ENCODE measurements around the gene EFCAB14. TPM values are rescaled to one million over a fixed set of nuclear protein-coding genes. Genes with fewer than 3 reads are reported as not detected.
"Not testable (repeated sequence)": the region's sequence is repeated elsewhere in the genome, so short reads cannot be mapped to it uniquely, and the experiment has no call there.

Gene EFCAB14
- total RNA-seq, 1 donor from 2014 or later: 44.7 TPM

DNA sequence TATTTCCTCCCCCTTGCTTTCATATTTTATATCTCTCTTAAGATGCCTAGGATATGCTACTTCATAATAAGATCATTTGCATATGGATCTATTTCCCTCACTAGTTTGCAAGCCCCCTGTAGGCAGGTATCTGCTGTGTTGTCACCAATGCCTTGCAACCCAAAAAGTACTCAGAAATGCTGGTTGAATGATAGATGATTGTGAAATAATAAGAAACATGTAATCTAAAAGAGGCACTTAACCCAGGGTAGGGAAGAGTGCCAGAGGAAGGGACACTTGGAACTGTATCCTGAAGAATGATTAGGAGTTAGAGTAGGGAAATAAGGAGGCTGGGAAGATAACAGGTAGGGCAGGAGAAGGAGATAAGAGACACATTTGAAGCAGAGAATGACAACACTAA is 63.1 kb downstream of the EFCAB14 start:
- no peaks in the 10 kb centered on the region for H3K79me2 ChIP-seq (ENCODE audit: low read depth)
- TF ChIP-seq, protein P1, sequence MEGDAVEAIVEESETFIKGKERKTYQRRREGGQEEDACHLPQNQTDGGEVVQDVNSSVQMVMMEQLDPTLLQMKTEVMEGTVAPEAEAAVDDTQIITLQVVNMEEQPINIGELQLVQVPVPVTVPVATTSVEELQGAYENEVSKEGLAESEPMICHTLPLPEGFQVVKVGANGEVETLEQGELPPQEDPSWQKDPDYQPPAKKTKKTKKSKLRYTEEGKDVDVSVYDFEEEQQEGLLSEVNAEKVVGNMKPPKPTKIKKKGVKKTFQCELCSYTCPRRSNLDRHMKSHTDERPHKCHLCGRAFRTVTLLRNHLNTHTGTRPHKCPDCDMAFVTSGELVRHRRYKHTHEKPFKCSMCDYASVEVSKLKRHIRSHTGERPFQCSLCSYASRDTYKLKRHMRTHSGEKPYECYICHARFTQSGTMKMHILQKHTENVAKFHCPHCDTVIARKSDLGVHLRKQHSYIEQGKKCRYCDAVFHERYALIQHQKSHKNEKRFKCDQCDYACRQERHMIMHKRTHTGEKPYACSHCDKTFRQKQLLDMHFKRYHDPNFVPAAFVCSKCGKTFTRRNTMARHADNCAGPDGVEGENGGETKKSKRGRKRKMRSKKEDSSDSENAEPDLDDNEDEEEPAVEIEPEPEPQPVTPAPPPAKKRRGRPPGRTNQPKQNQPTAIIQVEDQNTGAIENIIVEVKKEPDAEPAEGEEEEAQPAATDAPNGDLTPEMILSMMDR (IDR thresholded peaks at IDR 0.05): no peak
- TF ChIP-seq EZH2 (IDR thresholded peaks at IDR 0.05) (no peak), EZH2phosphoT487 (IDR thresholded peaks at IDR 0.05) (no peak)
- DNase-seq (ENCODE audit: low spot score): no peak
- H2AFZ ChIP-seq (replicated peaks): no peak overlapping the region
- no peaks in the 10 kb centered on the region for H3K27me3 ChIP-seq
- H4K20me1 ChIP-seq (ENCODE audit: low read depth): no peaks in the 10 kb centered on the region
- Mint-ChIP-seq H3K4me3 (no peak overlapping the region), H3K4me1 (no peaks in the 10 kb centered on the region), H3K27ac (no peak overlapping the region), H3K36me3 (peaks cover 32% of the 10 kb centered on the region), H3K27me3 (ENCODE audit: insufficient read depth, low read depth) (no peaks in the 10 kb centered on the region), H3K9me3 (no peaks in the 10 kb centered on the region)
- peaks cover 12% of the 10 kb centered on the region for H3K36me3 ChIP-seq
- H3K9me3 ChIP-seq (ENCODE audit: low read depth): no peaks in the 10 kb centered on the region
- no peak overlapping the region for H3K4me2 ChIP-seq
- H3F3A ChIP-seq (ENCODE audit: low read depth): no peaks in the 10 kb centered on the region
- H3K4me1 ChIP-seq: no peaks in the 10 kb centered on the region
- no peak overlapping the region for H3K4me3 ChIP-seq
- H3K9ac ChIP-seq: no peak overlapping the region
- H3K27ac ChIP-seq: no peak overlapping the region

GRCh38 chr1:46654698-46655097 is 64.2 kb downstream of the EFCAB14 start:
- DNase-seq (ENCODE audit: low spot score); H3K27ac ChIP-seq; H3F3A ChIP-seq (ENCODE audit: low read depth); H3K27me3 ChIP-seq; H3K79me2 ChIP-seq (ENCODE audit: low read depth); H3K4me3 ChIP-seq; H3K4me3 Mint-ChIP-seq; H2AFZ ChIP-seq (replicated peaks); H3K27me3 Mint-ChIP-seq (ENCODE audit: insufficient read depth, low read depth); H4K20me1 ChIP-seq (ENCODE audit: low read depth); H3K4me1 ChIP-seq; H3K9ac ChIP-seq; H3K27ac Mint-ChIP-seq; H3K9me3 ChIP-seq (ENCODE audit: low read depth); H3K4me2 ChIP-seq; H3K4me1 Mint-ChIP-seq: not testable (repeated sequence)
- peaks cover 21% of the 10 kb centered on the region for H3K36me3 ChIP-seq
- Mint-ChIP-seq H3K36me3 (peaks cover 41% of the 10 kb centered on the region), H3K9me3 (peaks cover 10% of the 10 kb centered on the region)

- Histone ChIP-seq H3K36me3 (peaks cover 27% of the 10 kb centered on the region), H3K27me3 (no peaks in the 10 kb centered on the region), H2AFZ (replicated peaks) (no peak overlapping the region), H3K9ac (no peak overlapping the region), H4K20me1 (ENCODE audit: low read depth) (no peaks in the 10 kb centered on the region), H3K4me2 (no peak overlapping the region), H3F3A (ENCODE audit: low read depth) (no peaks in the 10 kb centered on the region), H3K4me3 (no peak overlapping the region), H3K4me1 (no peaks in the 10 kb centered on the region), H3K27ac (no peak overlapping the region), H3K9me3 (ENCODE audit: low read depth) (no peaks in the 10 kb centered on the region), H3K79me2 (ENCODE audit: low read depth) (no peaks in the 10 kb centered on the region)
- no peak for DNase-seq (ENCODE audit: low spot score)
- H3K27ac Mint-ChIP-seq: no peak overlapping the region
- peaks cover 17% of the 10 kb centered on the region for H3K9me3 Mint-ChIP-seq
- TF ChIP-seq EZH2 (IDR thresholded peaks at IDR 0.05) (no peak), EZH2phosphoT487 (IDR thresholded peaks at IDR 0.05) (no peak)
- TF ChIP-seq, protein P1 (IDR thresholded peaks at IDR 0.05): no peak
- H3K36me3 Mint-ChIP-seq: peaks cover 42% of the 10 kb centered on the region
- H3K4me3 Mint-ChIP-seq: no peak overlapping the region
- no peaks in the 10 kb centered on the region for H3K27me3 Mint-ChIP-seq (ENCODE audit: insufficient read depth, low read depth)
- no peaks in the 10 kb centered on the region for H3K4me1 Mint-ChIP-seq
Observed at GRCh38 chr1:46654012-46654411, 64.9 kb downstream of the EFCAB14 start.

- Histone ChIP-seq H3K4me3 (no peak overlapping the region), H3K79me2 (ENCODE audit: low read depth) (no peaks in the 10 kb centered on the region), H3K4me1 (no peaks in the 10 kb centered on the region), H3K27ac (no peak overlapping the region), H3K4me2 (no peak overlapping the region), H3K36me3 (peaks cover 25% of the 10 kb centered on the region), H3K27me3 (no peaks in the 10 kb centered on the region), H4K20me1 (ENCODE audit: low read depth) (no peaks in the 10 kb centered on the region), H3F3A (ENCODE audit: low read depth) (no peaks in the 10 kb centered on the region), H2AFZ (replicated peaks) (no peak overlapping the region), H3K9ac (no peak overlapping the region), H3K9me3 (ENCODE audit: low read depth) (no peaks in the 10 kb centered on the region)
- TF ChIP-seq EZH2phosphoT487 (IDR thresholded peaks at IDR 0.05) (no peak), EZH2 (IDR thresholded peaks at IDR 0.05) (no peak)
- TF ChIP-seq, protein P1 (IDR thresholded peaks at IDR 0.05): no peak
- H3K36me3 Mint-ChIP-seq: peaks cover 45% of the 10 kb centered on the region
- no peak for DNase-seq (ENCODE audit: low spot score)
- peaks cover 2% of the 10 kb centered on the region for H3K27me3 Mint-ChIP-seq (ENCODE audit: insufficient read depth, low read depth)
- no peak overlapping the region for H3K27ac Mint-ChIP-seq
- no peak overlapping the region for H3K4me3 Mint-ChIP-seq
- H3K9me3 Mint-ChIP-seq: peaks cover 21% of the 10 kb centered on the region
- no peaks in the 10 kb centered on the region for H3K4me1 Mint-ChIP-seq
Observed at GRCh38 chr1:46653405-46653958, 65.4 kb downstream of the EFCAB14 start.
